ENCODE results near the gene C11orf87.

C11orf87 gene

DNA sequence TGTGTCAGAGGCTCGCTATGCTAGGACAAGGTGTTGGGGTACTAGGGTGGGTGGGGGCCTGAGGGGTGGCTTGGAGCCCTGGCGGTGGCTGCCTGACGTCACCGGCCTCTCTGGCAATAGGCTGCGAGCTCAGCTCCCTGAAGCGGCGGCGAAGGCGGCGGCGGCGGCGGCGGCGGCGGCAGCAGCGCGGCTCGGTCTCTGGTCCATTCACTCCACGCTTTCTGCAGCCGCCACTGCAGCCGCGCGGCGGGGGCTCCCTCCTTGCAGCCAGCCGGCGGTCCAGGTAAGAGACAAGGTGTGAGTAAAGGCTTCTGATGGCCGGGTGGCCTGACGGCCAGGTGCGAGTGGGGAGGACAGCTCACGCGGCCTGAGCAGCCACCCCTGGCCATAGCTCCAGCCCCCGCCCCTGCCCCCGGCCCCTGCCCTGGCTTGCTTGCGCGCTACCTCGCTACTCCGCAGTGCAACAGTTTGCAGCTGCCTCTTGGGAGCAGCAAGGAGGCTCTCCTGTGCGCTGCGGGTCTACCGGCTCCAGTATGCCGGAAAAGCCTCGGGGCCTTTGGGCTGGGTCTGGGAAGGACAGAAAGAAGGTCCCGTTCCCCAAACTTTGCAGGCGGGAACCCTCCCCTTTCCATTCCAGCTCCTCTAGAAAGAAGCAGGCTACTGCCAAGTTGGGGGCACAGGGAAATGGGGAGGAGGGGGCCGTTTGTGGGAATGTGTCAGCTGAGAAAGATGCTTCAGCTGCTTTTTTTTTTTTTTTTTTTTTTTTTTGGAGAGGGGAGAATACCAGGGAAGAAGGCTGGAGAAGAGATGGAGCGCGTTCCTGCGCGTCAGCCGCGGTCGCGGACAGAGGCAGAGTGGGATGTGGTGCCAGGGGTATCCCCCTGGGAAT, at the start of gene C11orf87:
TSS of gene C11orf87 (plus strand) at position 210 of the 889 bp plus-strand sequence. CDS start 1,444 bp downstream, outside the sequence.
- DNase-seq (ENCODE audit: low read depth) = no peak

DNA sequence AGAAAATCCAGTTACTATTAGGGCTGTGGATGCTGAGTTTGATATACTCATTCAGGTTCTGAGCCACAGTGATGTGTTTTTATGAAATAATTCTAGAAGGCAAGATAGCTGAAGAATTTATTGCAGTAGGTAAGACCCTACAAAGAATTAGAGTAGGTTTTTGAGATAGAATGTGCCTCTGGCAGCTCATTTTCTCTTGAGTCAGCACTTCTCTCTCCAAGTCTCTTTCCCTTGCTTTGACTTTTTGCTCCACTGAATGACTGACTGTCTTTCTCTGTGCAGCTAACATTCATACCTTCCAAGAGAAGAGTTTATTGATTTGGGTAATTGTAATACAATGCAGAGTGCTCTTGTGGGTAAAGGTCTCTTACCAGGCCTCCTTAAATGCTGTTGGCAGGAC, 48.0 kb upstream of the C11orf87 start:
- DNase-seq (ENCODE audit: low read depth) = no peak

DNA sequence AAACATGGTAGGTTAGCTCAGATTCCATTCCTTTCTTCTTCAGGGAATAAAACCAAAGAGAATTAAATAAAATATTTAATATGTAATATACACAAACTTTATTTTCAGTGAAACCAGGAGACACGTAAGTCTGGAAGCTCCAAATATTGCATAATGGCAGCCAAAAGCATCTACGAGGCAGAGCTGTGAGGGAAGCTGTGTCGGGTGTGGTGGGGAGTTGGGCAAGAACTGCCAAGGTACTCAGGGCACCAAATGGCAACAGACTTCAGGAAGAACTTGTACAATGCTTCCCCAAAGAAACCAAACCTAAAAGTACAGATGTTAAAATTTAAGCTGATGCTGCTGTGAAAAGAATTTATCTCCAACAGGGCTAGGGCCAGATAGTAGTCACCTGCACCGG, 47.5 kb upstream of the C11orf87 start:
- no peak for DNase-seq (ENCODE audit: low read depth)

DNA sequence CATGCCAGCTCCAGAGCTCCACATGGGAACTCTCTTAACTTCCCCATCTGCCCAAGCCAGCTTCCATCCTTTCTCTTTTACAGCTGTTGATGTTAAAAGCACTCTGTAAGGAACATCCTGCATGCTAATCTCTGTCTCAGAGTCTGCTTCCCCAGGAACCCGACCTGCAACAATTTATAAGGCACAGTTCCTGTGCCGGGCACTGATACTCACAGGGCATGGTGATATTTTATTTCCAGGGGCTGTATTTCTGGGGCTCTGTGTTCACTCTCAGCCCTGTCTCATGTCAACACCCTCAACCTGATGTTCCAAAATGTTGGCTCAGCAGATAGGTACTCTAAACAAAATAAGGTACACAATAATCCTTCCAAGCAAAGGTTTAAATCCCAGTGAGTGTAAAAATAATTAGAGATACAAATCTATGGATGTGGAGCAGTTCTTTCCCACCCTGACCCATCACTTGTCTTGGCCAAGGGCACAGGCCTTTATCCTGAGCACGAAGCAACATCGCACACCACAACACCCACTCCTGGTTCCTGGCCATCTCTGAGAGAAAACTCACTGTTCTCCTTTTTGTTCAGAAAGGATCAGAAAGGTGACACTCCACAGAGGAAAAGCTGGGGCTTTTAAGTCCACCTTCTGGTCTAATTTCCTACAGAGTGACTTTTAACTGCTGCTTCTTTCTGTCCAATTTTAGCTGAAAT, 44.8 kb upstream of the C11orf87 start:
- DNase-seq (ENCODE audit: low read depth) = no peak

DNA sequence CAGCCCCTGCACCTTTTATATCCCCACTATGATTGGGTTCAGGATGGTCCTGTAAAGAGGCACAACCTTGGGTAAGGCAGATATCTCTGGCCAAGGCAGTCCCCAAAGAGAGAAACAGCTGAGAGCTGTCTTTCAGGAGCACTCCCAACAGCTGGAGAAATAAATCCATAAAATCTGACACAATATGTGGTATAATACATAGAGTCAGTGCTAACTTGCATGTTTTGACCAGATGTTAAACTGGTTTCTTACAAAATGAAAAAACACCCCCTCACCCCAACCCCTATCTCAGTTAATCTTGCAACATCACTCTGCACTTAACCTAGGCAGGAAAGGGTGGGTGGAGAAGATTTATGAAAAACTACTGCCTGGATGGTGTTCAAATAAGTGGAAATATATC, 44.0 kb upstream of the C11orf87 start:
- DNase-seq (ENCODE audit: low read depth) = no peak

DNA sequence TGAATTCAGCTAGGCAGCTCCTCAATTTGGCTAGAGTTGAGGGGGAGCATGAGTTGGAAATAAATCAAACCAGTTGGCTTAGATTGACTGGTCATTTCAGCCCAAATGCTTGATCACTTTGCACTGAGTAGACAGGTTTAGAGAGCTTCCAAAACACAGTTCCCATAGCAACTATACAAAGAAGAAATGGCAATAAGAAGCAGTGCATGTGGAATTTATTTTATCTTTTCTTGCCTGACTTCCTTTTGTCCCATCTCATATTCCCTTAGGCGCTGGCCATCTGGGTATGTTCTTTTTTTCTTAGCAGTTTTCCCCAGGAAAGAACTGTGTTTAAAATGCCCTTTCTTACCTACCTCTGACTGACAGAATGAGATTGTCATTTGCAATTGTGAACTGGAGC, 38.7 kb upstream of the C11orf87 start:
- DNase-seq (ENCODE audit: low read depth) = no peak

DNA sequence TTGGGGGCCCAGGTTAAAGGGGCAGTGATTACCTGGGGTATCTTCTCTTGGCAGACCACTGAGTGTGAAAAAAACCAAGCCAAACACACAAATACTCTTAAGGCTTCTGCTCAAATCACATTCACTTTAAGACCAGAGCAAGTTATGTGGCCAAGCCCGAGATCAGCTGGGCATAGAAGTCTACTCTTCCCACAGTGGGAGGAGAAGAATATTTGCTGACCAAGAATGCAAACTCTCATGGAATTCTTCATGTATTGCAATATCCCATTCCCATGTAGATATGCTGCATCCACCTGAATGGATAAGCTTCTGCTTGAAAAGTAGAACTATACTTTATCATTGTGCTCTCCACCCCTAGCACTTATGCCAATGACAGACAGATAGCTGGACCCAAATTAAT, 37.1 kb upstream of the C11orf87 start:
- DNase-seq (ENCODE audit: low read depth) = peak; percentile 1

DNA sequence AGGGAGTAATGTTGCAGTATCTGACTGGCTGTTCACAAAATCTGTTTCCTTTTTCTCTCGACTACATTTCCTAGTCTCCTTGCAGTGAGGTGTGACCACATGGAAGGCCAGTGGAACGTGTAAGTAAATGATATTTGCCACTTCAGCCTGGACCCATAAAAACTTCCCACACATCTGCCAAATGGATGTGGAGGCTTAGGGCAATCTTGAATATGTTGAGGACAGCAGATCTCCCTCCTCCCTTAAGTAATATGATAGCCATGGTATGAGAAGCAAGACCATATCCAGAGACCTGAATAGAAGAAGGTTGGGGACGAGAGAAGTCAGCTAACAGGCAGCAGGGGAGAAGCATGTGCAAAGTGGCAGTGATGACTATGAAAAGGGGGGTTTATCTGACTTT, 33.0 kb upstream of the C11orf87 start:
- no peak for DNase-seq (ENCODE audit: low read depth)

DNA sequence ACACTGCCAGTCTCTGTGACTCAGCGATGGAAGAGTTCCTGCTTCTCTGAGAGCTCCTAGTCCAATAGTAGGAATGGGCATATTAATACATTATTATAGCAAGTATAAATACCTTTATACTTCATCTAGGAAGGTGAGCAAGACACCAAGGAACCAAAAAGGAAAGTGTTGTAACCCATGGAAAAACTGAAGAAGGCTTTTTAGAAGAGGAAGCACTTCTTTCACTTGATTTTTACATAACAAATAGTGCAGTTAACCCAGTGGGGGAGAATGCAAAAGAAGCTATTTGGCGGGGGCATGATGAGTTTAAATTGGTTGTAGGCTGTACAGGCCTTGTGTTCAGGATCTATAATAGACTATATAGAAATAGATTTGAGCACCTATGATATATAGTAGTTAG, 31.2 kb upstream of the C11orf87 start:
- DNase-seq (ENCODE audit: low read depth) = no peak

DNA sequence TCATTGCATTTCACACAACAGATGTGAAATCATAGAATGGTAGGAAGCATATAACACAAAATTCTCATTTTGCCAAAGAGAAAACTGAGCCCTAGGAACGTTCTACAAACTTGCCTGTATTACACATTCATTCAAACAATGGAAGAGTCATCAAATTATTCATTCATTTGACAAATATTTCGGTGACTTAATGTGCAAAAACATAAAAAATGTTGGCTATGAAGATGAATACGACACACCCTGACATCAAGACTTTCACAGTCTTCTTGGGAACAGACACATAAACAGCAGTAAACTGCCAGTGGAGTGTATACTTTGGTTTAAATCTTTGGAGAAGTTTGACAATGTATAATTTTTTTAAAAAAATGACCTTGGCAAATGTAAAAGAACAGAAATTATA, 20.4 kb upstream of the C11orf87 start:
- DNase-seq (ENCODE audit: low read depth) = no peak

DNA sequence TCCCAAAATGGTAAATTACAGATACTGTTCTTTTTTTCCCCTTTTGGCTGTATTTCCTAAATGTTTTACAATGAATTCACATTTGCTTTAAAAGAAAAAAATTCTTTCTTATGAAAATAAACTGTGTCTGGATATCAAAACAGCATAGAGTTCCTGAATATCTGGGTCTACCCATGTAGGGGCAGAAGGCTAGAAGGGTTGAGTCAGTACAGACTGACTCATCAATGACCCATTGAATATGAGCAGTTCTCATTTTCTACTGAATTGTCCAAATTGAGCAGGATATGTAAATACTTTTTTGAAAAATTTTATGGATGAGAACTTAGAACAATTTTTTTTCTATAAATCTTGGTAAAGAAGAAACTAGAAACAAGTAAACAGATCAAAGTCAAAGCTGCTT, 16.3 kb upstream of the C11orf87 start:
- DNase-seq (ENCODE audit: low read depth) = no peak

DNA sequence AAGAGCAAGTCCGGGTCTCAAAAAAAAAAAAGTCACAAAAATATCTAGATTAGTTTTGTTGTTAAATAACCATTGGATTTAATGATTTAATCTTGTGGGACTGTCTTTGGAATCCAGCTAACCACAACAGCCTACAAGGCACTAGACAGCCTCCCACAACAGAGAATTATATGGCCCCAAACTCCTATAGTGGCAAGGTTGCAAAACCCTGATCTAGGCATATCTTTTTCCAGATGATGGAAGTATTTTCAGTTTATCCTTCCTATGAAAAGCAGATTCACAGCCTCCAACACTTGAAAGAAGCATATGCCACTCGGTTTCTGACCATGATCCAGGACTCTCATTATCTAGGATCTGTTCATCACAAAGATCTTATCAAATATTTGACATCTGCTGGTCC, 5.4 kb upstream of the C11orf87 start:
- DNase-seq (ENCODE audit: low read depth) = peak; percentile 21

DNA sequence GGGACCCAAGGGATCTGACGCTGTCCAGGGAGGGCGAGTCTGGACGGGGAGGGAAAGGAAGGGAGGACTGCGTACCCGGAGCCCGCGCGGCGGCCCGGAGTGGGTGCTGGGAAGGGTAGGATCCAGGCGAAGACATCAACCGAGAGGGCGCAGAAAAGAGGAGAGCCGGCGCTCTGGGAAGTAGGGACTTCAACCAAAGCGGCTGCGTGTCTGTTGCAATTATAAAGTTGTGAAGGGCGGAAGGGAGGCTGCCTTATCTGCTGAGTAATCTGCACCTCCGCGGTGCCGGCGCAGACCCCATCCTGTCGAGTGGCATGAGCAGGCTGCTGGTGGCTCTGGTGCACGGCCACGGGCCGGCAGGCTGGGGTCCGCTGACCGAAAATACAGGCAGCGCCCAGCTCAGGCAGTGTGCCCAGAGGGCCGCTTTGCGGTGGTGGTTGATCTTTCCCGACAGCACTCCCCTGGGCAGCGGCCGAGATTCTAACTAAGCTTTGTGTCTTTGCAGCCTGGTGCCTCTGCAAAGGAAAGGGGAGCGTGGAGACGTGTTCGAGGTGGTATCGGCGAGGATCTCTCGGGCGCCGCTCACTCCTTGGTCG, 978 bp downstream of the C11orf87 start:
- DNase-seq (ENCODE audit: low read depth) = peak; percentile 27

DNA sequence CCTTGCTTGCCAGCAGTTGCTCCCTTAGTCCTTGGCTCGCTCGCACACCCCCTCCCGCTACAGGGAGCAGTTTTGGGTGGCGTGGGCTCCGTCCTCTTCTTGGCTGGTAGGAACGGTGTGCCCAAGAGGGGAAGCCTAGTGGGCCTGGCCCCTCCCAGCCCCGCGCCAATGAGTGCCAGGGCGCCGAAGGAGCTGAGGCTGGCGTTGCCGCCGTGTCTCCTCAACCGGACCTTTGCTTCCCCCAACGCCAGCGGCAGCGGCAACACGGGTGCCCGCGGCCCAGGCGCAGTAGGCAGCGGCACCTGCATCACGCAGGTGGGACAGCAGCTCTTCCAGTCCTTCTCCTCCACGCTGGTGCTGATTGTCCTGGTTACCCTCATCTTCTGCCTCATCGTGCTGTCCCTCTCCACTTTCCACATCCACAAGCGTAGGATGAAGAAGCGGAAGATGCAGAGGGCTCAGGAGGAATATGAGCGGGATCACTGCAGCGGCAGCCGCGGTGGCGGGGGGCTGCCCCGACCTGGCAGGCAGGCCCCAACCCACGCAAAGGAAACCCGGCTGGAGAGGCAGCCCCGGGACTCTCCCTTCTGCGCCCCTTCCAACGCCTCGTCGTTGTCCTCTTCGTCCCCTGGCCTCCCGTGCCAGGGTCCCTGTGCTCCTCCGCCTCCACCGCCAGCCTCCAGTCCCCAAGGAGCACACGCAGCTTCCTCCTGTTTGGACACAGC, 1.6 kb downstream of the C11orf87 start:
- no peak for DNase-seq (ENCODE audit: low read depth)

DNA sequence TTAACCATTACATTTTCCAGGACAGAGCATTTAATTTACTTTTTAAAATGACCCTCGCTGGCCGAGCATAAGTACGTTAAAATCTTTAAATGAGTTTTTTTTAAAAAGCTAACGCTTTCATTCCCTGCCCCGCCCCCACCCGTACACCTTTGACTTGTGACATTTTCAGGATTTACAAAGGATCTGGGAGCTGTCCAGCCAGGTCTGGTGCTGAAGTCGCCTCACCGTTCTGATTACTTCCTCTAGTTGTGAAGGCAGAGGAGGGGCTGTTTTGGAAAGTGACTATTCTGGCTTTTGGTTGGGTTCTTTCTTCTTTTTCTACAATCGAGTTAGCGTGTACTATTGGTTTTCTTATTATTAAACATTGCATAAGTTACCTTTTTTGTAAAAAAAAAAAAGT, 2.9 kb downstream of the C11orf87 start:
- no peak for DNase-seq (ENCODE audit: low read depth)

DNA sequence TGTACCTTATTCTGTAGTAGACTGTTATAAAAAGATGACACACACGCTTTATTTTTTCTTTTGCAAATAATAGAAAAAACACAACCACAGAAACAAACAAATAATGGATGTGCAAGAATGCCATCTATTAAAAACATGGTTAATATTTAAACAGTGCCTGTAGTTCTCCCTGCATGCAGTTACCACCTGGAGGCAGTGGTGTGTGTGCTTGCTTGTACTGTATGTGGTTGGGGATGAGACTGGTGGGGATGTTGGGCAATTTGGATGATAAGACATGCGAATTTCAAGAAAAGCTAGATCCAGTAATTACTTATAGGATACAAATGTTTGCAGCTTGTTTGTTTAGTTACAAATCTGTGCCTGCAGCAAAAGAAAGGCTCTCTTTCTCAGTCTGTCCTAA, 3.6 kb downstream of the C11orf87 start:
- peak; percentile 49 for DNase-seq (ENCODE audit: low read depth)

DNA sequence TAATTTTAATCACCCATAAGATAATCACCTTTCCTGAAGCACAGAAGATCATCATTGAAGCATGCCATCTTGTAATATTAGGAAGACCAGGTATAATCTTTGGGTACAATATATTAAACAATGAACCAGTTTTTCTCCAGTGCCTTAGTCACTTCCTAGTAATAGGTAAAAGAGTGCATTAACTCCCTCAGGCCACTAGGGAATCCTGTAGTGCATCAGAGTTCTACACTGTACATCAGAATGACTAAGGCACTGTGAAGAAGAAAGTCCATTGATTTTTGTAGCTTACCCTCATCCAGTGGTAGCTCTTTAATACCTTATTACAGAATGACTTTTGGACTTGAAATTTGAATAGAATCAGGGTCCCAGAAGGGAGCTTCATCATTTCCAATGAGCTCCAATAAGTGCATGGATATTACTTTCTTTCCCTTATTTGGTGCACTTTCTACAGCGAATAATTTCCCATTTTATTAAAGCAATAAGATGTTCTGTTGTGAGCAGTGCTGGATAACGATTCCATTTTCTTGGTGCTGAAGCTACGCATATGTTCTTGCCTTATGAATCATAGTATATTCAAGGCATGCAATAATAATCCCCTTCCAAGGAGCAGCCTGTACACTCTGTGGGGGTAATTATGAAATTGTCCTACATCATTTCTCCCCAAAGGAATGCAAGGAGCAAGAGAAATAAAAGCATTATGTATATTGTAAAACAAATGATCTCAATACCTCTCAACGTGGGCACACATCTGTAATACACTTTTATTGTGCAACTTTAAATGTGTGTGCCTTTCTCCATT, 4.7 kb downstream of the C11orf87 start:
- peak; percentile 34 for DNase-seq (ENCODE audit: low read depth)

DNA sequence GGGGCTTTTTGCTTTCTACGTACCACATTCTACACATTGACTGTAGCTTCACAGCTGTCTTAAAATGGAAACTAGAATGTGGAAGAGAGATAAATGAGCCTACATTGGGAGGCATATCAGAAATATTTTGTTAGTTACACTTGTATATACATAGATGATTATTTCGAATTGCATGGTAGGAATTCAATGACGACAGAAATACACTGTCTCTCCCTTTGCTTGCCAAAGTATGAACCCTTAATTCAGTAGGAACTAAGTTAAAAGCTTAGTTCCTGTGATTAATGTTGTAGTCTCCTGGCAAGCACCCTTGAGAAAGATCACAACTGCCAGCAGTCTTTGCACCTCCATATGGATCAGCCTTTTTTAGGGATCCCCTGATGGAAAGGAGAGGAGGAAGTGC, 10.1 kb downstream of the C11orf87 start:
- no peak for DNase-seq (ENCODE audit: low read depth)

DNA sequence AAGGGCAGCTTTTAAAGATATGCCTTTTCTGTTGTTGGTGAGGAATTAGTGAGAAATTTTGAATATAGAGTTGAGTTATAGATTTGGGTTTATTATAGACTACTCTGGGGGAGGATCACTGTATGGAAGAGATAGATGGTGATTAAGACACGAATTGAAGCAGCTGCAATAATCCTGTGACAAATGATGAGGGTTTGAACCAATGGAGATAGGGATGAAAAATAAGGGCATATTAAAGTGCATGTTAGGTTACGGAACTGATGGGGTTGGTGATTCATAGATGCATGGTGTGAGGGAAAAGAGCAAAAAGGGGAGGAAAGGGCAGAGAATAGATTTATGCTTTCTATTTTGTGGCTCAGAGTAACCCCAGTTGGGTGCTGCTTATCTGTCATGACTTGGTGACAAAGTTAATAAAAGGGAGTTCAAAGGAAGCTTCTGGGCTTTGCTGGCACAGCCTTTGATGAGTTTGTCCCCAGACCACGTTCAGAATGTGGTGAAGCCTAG, 11.8 kb downstream of the C11orf87 start:
- no peak for DNase-seq (ENCODE audit: low read depth)

DNA sequence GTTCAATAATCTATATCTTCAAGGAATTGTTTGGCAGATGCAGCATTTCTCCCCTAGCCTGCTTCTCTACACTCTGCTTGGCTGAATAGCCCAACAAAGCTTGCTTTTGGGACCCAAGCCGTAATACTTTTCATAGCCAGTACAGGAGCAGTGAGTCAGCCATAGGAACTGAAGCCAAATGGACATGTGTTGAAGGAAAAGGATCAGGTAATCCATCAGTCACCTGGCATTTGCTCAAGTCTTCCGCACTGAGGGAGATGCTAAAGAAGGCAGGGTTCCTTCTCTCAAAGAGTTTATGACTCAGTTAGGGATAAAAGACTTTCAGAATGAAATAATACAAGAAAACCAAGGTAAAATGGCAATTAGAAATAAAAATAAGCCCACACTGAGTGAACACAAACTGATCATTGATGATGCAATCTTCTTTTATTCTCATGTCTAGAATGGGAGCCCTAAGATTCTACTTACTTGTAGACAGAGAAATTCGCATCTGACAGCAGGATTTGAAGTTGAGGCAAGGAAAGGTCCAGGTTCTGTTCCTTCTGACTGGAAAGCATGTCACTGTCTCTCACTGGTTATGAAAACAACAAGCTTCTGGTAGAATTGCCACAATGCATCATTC, 13.2 kb downstream of the C11orf87 start:
- no peak for DNase-seq (ENCODE audit: low read depth)

DNA sequence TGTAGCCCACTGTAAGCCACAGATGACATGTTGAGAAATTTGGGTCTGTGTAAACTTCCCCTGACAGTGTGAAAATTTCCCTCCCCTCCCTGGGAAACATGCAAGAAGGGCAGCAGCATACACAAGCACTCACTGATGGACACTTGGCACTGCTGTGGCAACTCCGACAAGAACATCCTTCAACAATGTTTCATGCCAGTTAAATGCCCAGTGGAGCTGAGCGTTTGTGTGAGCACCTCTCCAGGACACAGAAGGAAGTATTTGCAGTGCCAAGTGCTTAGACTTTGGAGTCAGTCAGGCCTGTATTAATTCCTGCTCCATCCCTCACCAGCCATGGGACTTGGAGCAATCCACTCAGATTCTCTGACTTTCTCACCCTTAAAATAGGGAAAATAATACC, 17.7 kb downstream of the C11orf87 start:
- no peak for DNase-seq (ENCODE audit: low read depth)

Measured in amniotic epithelial cell (primary cell).